Measurements from ENCODE around the gene LRRC2.

- no peak for TF ChIP-seq CTCF (IDR thresholded peaks at IDR 0.05)
- no peak for TF ChIP-seq EZH2 (IDR thresholded peaks at IDR 0.05)
These were observed 4.6 kb downstream of the LRRC2 start for GRCh38 chr3:46561511-46561910.
